Measurements from ENCODE around the gene DSG3.

The DSG3 gene, protein sequence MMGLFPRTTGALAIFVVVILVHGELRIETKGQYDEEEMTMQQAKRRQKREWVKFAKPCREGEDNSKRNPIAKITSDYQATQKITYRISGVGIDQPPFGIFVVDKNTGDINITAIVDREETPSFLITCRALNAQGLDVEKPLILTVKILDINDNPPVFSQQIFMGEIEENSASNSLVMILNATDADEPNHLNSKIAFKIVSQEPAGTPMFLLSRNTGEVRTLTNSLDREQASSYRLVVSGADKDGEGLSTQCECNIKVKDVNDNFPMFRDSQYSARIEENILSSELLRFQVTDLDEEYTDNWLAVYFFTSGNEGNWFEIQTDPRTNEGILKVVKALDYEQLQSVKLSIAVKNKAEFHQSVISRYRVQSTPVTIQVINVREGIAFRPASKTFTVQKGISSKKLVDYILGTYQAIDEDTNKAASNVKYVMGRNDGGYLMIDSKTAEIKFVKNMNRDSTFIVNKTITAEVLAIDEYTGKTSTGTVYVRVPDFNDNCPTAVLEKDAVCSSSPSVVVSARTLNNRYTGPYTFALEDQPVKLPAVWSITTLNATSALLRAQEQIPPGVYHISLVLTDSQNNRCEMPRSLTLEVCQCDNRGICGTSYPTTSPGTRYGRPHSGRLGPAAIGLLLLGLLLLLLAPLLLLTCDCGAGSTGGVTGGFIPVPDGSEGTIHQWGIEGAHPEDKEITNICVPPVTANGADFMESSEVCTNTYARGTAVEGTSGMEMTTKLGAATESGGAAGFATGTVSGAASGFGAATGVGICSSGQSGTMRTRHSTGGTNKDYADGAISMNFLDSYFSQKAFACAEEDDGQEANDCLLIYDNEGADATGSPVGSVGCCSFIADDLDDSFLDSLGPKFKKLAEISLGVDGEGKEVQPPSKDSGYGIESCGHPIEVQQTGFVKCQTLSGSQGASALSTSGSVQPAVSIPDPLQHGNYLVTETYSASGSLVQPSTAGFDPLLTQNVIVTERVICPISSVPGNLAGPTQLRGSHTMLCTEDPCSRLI

DNA sequence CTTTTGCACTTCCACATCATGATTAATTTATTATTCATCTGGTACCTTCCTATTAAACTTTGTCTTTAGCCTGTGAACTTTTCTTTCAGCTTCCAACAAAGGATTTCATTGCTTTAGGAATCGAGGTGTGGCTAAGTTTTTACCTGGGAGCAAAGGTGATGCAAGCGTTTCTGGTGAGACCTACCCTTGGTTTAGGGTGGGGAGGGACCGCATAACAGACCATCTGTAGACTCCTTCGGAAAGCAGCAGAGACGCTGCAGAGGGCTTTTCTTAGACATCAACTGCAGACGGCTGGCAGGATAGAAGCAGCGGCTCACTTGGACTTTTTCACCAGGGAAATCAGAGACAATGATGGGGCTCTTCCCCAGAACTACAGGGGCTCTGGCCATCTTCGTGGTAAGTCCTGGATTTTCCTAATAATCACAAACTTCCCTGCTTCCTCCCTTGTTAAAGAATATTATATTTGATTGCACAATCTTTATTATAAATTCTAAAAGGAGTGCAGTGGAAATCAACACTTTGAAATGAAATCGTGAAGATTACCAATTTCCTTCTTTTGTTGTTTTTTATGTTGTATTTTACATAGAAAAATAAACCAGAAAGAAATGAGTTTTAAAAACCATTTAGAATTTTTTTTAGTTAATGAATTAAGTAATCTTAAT lies at the start of gene DSG3:
Gene DSG3, plus strand, starts transcription at position 212 of the 662 bp plus-strand sequence. Its CDS starts 137 bp downstream, at position 349.
- H3K4me3 ChIP-seq (replicated peaks; ENCODE audit: low read depth, low read length), result no peak within 1 kb of the TSS
- TF ChIP-seq, protein P1, sequence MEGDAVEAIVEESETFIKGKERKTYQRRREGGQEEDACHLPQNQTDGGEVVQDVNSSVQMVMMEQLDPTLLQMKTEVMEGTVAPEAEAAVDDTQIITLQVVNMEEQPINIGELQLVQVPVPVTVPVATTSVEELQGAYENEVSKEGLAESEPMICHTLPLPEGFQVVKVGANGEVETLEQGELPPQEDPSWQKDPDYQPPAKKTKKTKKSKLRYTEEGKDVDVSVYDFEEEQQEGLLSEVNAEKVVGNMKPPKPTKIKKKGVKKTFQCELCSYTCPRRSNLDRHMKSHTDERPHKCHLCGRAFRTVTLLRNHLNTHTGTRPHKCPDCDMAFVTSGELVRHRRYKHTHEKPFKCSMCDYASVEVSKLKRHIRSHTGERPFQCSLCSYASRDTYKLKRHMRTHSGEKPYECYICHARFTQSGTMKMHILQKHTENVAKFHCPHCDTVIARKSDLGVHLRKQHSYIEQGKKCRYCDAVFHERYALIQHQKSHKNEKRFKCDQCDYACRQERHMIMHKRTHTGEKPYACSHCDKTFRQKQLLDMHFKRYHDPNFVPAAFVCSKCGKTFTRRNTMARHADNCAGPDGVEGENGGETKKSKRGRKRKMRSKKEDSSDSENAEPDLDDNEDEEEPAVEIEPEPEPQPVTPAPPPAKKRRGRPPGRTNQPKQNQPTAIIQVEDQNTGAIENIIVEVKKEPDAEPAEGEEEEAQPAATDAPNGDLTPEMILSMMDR (IDR thresholded peaks at IDR 0.05; ENCODE audit: low read depth, low read length, missing control alignments), result no peak
- no peak for DNase-seq (ENCODE audit: extremely low read depth, low read depth)

DNA sequence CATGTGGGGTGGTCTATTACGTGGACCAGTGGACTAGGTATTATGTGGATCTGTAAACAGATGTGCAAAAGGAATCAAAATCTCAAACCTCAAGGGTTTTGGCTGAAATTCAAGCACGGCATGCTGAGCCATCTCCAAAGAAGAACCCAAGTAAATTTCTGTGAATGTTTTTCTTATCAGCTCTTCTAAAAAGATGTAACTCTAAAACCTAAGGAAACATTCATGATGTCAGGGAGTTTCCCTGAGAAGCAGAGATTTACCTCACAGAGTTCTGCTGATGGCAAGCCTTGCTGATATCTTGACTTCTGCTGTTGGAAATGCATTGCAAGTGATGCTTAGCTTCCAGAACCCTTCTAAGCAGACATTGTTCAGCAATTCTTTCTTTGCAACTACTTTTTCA lies 49.4 kb upstream of the DSG3 start:
- no peak for DNase-seq (ENCODE audit: extremely low read depth, low read depth)
- H3K4me3 ChIP-seq (replicated peaks; ENCODE audit: low read depth, low read length), result no peak overlapping the region
- TF ChIP-seq, protein P1 (IDR thresholded peaks at IDR 0.05; ENCODE audit: low read depth, low read length, missing control alignments), result no peak

DNA sequence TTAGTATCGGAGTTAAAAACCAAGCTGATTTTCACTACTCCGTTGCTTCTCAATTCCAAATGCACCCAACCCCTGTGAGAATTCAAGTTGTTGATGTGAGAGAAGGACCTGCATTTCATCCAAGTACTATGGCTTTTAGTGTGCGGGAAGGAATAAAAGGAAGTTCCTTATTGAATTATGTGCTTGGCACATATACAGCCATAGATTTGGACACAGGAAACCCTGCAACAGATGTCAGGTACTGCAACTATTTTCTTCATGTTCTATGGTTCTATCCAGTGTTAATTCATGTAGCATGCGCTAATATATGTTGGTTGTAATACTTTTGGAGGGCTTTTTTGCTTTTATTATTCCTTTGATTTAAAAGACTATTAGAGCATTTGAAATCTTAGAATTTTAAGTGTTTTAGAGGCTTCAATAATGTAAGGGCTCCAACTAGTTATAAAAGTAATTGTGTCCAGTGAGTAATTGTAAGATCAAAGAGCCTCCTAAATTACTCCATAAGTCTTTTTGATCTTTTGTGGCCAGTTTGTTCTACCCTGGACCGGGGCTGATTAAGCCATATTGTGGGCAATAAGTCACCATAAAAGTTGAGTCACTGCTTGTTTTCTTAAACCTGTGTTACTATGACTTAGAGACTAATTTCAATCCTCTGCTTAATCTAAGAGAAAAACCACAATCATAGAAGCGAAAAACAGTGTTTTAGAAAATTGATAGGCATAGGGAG lies 48.1 kb upstream of the DSG3 start:
- H3K4me3 ChIP-seq (replicated peaks; ENCODE audit: low read depth, low read length), result no peak overlapping the region
- no peak for DNase-seq (ENCODE audit: extremely low read depth, low read depth)
- TF ChIP-seq, protein P1 (IDR thresholded peaks at IDR 0.05; ENCODE audit: low read depth, low read length, missing control alignments), result no peak

DNA sequence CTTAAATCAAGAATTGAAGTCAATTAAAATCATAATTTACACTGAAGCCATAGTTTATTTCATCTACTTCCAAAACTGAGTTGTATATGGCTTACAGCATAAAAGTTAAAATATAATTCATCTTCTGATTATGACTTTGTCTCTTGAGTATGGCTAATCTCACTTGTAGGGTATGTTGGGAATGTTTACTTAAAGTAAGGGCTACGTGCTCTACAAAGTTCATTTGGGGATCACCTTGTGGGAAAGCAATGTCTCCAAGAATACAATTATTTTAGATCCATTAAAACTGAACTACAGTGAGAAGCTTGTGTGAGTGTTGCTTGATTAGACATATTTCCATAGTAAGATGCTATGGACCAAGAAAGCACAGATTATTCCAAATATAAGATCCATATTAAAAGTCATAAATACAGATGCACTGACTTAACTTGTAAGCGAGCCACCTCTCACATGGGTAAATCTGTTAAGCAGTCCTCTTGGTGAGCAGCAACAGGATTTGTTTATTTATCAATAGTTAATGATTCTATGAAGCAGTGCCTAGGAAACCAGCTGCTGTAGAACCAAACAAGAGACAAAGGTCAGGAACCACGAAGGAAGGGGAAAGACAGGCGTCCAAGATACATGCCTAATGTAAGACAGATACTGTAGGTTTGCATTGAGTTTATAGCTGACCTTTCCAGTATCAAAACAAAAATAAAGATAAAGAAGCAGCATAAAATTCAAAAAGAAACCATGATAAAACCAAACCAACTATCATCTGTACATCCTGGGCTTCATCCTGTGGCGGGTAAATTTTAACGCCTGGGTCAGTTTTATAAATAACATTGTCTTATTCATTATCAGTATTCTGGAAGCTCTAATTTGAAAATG lies 46.1 kb upstream of the DSG3 start:
- TF ChIP-seq, protein P1 (IDR thresholded peaks at IDR 0.05; ENCODE audit: low read depth, low read length, missing control alignments), result no peak

DNA sequence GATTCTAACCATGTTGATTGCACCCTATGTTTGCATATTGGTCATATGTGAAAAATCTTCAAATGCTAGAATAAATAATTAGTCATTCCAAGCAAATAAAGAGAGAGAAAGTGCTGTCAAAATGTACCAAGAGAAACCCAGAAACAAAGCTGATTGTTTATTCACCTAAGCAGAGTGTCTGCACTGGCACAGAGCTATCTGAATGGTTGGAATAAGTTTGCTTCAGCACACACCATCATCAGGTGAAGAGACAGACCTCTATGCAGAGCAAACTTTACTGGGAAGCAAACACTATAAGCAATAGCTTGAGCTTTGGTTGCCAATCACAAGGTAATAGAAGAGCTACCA lies 45.5 kb upstream of the DSG3 start:
- H3K4me3 ChIP-seq (replicated peaks; ENCODE audit: low read depth, low read length), result no peak overlapping the region
- no peak for DNase-seq (ENCODE audit: extremely low read depth, low read depth)
- TF ChIP-seq, protein P1 (IDR thresholded peaks at IDR 0.05; ENCODE audit: low read depth, low read length, missing control alignments), result no peak

More for the DNA sequence above, 46.1 kb upstream of the DSG3 start:
- DNase-seq (ENCODE audit: extremely low read depth, low read depth), result no peak
- H3K4me3 ChIP-seq (replicated peaks; ENCODE audit: low read depth, low read length), result no peak overlapping the region
